Esophagus muscularis mucosa (tissue), 4 donors: ENCODE data around the gene NOSIP.

Experiments
- EP300 ChIP-seq: sonication (generic); formaldehyde crosslinking; IDR thresholded peaks from one replicate; pipeline ENCODE4 v1.6.1; 2017; ENCODE audit warnings: antibody characterized with exemption
- POLR2A ChIP-seq: fragments of 450-650 bp; IDR thresholded peaks from one replicate; pipeline ENCODE4 v1.6.1; 2017; ENCODE audit warnings: antibody characterized with exemption, moderate library complexity, mild to moderate bottlenecking, low read depth
- TF ChIP-seq, protein P1 (sequence below), 3 experiments: fragments of 200-600 bp in 2 of 3; fragments of 450-650 bp in 1 of 3; sonication (generic) in 2 of 3; IDR thresholded peaks; one replicate each; pipeline ENCODE4 v1.5.1; 2017 to 2019; ENCODE audit warnings: antibody characterized with exemption in 3 of 3, mild to moderate bottlenecking in 2 of 3, moderate library complexity in 1 of 3

DNA sequence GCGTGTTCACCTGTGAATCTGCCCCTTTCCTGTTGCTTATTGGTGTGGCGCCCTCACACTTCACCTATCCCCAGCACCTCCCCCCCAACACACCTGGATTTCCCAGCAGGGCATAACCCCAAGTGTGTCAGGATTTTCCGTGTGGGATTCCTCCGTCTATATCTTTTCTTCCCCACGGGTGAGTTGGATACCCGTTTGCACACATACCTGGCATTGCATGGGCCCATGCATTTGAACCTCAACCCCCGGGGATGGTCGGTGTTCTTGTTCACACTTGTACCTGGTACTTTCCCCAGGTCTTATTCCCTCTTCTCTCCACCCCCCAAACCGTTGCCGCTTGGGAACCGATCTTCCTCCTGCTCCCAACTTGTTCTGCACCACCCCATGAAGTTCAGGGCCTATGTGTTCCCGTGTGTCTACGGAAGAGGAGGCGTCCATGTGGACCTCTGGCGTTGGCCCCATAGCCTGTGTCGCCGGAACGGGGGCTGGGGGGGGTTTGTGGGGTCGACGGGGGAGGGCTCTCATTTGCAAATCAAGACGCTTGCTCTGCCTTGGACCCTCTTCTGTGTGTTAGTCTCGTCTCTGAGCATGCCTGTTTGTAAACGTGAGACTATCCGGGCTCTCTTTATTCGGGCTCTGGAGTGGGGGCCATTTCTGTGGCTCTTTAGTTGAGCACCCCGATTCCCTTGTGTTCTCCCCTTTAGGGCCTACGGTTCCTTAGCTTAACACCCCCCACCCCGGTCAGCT is 12.3 kb upstream of the NOSIP start:
- TF ChIP-seq, protein P1, sequence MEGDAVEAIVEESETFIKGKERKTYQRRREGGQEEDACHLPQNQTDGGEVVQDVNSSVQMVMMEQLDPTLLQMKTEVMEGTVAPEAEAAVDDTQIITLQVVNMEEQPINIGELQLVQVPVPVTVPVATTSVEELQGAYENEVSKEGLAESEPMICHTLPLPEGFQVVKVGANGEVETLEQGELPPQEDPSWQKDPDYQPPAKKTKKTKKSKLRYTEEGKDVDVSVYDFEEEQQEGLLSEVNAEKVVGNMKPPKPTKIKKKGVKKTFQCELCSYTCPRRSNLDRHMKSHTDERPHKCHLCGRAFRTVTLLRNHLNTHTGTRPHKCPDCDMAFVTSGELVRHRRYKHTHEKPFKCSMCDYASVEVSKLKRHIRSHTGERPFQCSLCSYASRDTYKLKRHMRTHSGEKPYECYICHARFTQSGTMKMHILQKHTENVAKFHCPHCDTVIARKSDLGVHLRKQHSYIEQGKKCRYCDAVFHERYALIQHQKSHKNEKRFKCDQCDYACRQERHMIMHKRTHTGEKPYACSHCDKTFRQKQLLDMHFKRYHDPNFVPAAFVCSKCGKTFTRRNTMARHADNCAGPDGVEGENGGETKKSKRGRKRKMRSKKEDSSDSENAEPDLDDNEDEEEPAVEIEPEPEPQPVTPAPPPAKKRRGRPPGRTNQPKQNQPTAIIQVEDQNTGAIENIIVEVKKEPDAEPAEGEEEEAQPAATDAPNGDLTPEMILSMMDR (IDR thresholded peaks at IDR 0.05): no peak
- TF ChIP-seq POLR2A: no peak
- no peak for TF ChIP-seq EP300
